B cell (primary cell): ENCODE measurements around the gene UQCC3.

Experiments used
- CTCF ChIP-seq: fragments of 200-600 bp; IDR thresholded peaks from one replicate; pipeline ENCODE4 v1.8.0; 2022; ENCODE audit warnings: antibody characterized with exemption, mild to moderate bottlenecking
- EZH2 ChIP-seq: IDR thresholded peaks from 2 replicates; pipeline ENCODE4 v1.6.1; 2012; ENCODE audit warnings: borderline replicate concordance, low read depth, mild to moderate bottlenecking, moderate library complexity, low read length; ENCODE audit not compliant: insufficient read depth, poor library complexity, severe bottlenecking

GRCh38 chr11:62710001-62710345 lies 38.5 kb downstream of the UQCC3 start:
- no peak for TF ChIP-seq CTCF
- no peak for TF ChIP-seq EZH2
